Pancreas (tissue), 10 donors: ENCODE data around the gene DCTN5. TPM values are rescaled to one million over a fixed set of nuclear protein-coding genes. Genes with fewer than 3 reads are reported as not detected.

Experiments
- ATAC-seq, 4 donors: fragments of 200-7000 bp; cut with Tn5 transposase; one replicate each; pipeline versions ENCODE4 v1.8.0 to v1.9.1; 2020; ENCODE audit warnings: mild to moderate bottlenecking in 4 of 4, moderate library complexity in 4 of 4
- DNase-seq, 6 donors: peaks; one replicate each; pipeline ENCODE4 v3.0.0-alpha.2; 2020
- FAIRE-seq: peaks from 2 replicates; lab custom pipeline; 2012; peaks lifted over from hg19 to GRCh38; lab: Jason Lieb, UNC
- H3K27ac ChIP-seq, 4 donors: fragments of 200-600 bp; sonication (generic); 1 replicate in 3 of 4; 2 replicates in 1 of 4; pipeline versions ENCODE4 v1.5.0 to v1.8.0; 2020
- H3K27me3 ChIP-seq, 4 donors: fragments of 200-600 bp; one replicate each; pipeline ENCODE4 v1.8.0; 2021
- H3K36me3 ChIP-seq, 3 donors: fragments of 200-600 bp; sonication (generic) in 1 of 3; one replicate each; pipeline versions ENCODE4 v1.5.0 to v1.8.0; 2020 to 2021
- H3K4me1 ChIP-seq, 3 donors: fragments of 200-600 bp; one replicate each; pipeline ENCODE4 v1.8.0; 2021
- H3K4me3 ChIP-seq, 4 donors: fragments of 200-600 bp; sonication (generic) in 2 of 4; one replicate each; pipeline versions ENCODE4 v1.5.0 to v1.8.0; 2020 to 2021
- H3K9me3 ChIP-seq, 4 donors: fragments of 200-600 bp; one replicate each; pipeline ENCODE4 v1.8.0; 2021
- CTCF ChIP-seq, 4 donors: fragments of 200-600 bp; sonication (generic) in 3 of 4; IDR thresholded peaks; one replicate each; pipeline versions ENCODE4 v1.5.0 to v1.8.0; 2021; ENCODE audit warnings: antibody characterized with exemption in 4 of 4
- WGBS, 2 donors: extraction: QIAGEN DNeasy Blood & Tissue Kit; methylation state at CpG; one replicate each; pipeline ENCODE4 v1.1.7; 2013; 5-methylcytosine and 5-hydroxymethylcytosine counted together
- intact Hi-C, 3 donors: fragments of 100-400 bp; cut with DNase I; formaldehyde crosslinking; loops; one replicate each; pipeline versions ENCODE4 v1.11.1 to v1.14.2; 2022
- polyA plus RNA-seq, 2 donors: library from polyadenylated mRNA; stranded (reverse); fragments of 200-250 nt; gene quantifications; one replicate each; pipeline ENCODE4 v1.2.3, GENCODE V29; 2013
- total RNA-seq, 6 donors: library from RNA; stranded (reverse); fragmentation: NEBNext Ultra II Directional in 4 of 6; extraction: Animal tissue kit (Norgen Biotek cat#: 25700) in 4 of 6; gene quantifications; one replicate each; pipeline versions ENCODE4 v1.2.1 to v1.2.4, GENCODE V29; 2021 to 2023
- donor health status: healthy with polysubstance abuse.
- donor health status: DM: no; HTN: no; CAD: no; lungs with moderate emphysema.
- donor health status: DM: no; HTN: no; CAD: no.
- donor health status: control.
- donor health status: control.
- donor health status: Bipolar disorder and iron deficiency.
- donor health status: DM: yes; HTN: yes; CAD: no.
- donor health status: DM: no; HTN: no; CAD: no.
- donor health status: DM: no; HTN: no; CAD: no.
- donor health status: DM: yes; HTN: yes; CAD: no.

DCTN5 gene
- total and polyA plus RNA-seq, 8 donors = 5.7 to 29.5 (median 22.3) TPM

GRCh38 chr16:23724096-23724784 lies 83.0 kb downstream of the DCTN5 start:
- intact Hi-C loops = no loop called here
- peaks cover 0 to 4% (median 0%) of the 10 kb centered on the region in 4 donors for H3K27me3 ChIP-seq
- no peaks in the 10 kb centered on the region for H3K9me3 ChIP-seq
- H3K27ac ChIP-seq = no peak overlapping the region
- no peak overlapping the region for H3K4me3 ChIP-seq
- ATAC-seq = no peak
- FAIRE-seq = no peak
- H3K36me3 ChIP-seq = no peaks in the 10 kb centered on the region
- TF ChIP-seq CTCF (IDR thresholded peaks at IDR 0.05) = no peak
- 55 to 62% methylated on average over 8 of the region's 8 CpGs for WGBS, 2 donors
- no peaks in the 10 kb centered on the region for H3K4me1 ChIP-seq
- DNase-seq = no peak

- DNase-seq = no peak
- Histone ChIP-seq H3K36me3 (no peaks in the 10 kb centered on the region), H3K27ac (no peak overlapping the region), H3K27me3 (peaks cover 0 to 4% (median 0%) of the 10 kb centered on the region in 4 donors), H3K4me3 (no peak overlapping the region), H3K9me3 (no peaks in the 10 kb centered on the region), H3K4me1 (no peaks in the 10 kb centered on the region)
- WGBS, 2 donors = 47 to 56% methylated on average over 3 of the region's 3 CpGs
- intact Hi-C loops = no loop called here
- FAIRE-seq = no peak
- ATAC-seq = no peak
- no peak for TF ChIP-seq CTCF (IDR thresholded peaks at IDR 0.05)
Observed at GRCh38 chr16:23724785-23725131, 83.5 kb downstream of the DCTN5 start.

DNA sequence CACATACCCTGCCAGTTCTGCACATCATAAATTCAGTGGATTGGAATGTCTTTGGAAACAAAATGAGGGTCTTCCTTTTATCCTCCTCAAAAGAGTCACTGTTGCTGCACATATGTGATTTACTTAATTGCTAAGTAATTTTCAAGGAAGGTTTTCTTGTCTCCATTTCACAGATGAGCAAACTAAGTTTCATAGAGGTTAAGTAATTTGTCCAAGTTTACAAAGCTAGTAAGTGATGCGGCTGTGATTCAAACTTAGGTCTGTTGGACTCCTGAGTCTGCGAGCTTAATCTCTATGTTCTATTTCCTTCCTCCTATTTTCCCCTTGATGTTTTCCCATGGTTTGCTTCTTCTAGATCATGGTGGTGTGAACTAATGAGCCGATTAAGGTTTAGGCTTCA lies 85.4 kb downstream of the DCTN5 start:
- Histone ChIP-seq H3K27ac (no peak overlapping the region), H3K4me3 (no peak overlapping the region), H3K4me1 (no peaks in the 10 kb centered on the region), H3K27me3 (peaks cover 0 to 4% (median 0%) of the 10 kb centered on the region in 4 donors), H3K9me3 (no peaks in the 10 kb centered on the region), H3K36me3 (no peaks in the 10 kb centered on the region)
- FAIRE-seq (no peak), DNase-seq (no peak), ATAC-seq (no peak)
- TF ChIP-seq CTCF (IDR thresholded peaks at IDR 0.05) = no peak
- WGBS, 2 donors = 80 to 87% methylated on average over 3 of the region's 3 CpGs
- intact Hi-C loops = no loop called here

Other genes starting within 250 kb of the DCTN5 start
- 10 to 100 TPM in 1 of 6 donors, 1 to 10 TPM in 5; 5.9 to 13.6 (median 8.0) TPM for gene COG7, start 188.3 kb upstream of the DCTN5 start, total RNA-seq
- 10 to 100 TPM; 21.8 to 34.0 TPM for gene COG7, start 188.3 kb upstream of the DCTN5 start, polyA plus RNA-seq
- gene GGA2, start 131.0 kb upstream of the DCTN5 start, total RNA-seq = 10 to 100 TPM; 47.4 to 93.3 (median 83.2) TPM
- gene GGA2, start 131.0 kb upstream of the DCTN5 start, polyA plus RNA-seq = 10 to 100 TPM; 42.4 to 53.3 TPM
- gene EARS2, start 84.1 kb upstream of the DCTN5 start, total RNA-seq = 10 to 100 TPM in 4 of 6 donors, 1 to 10 TPM in 2; 8.2 to 11.2 (median 10.9) TPM
- 10 to 100 TPM in 1 of 2 donors, 1 to 10 TPM in 1; 9.1 to 11.6 TPM for gene EARS2, start 84.1 kb upstream of the DCTN5 start, polyA plus RNA-seq
- gene UBFD1, start 83.7 kb upstream of the DCTN5 start, total RNA-seq = 10 to 100 TPM; 15.6 to 38.2 (median 20.4) TPM
- gene UBFD1, start 83.7 kb upstream of the DCTN5 start, polyA plus RNA-seq = 1 to 10 TPM; 5.9 to 8.7 TPM
- 10 to 100 TPM; 19.2 to 37.4 (median 30.1) TPM for gene NDUFAB1, start 45.1 kb upstream of the DCTN5 start, total RNA-seq
- gene NDUFAB1, start 45.1 kb upstream of the DCTN5 start, polyA plus RNA-seq = 10 to 100 TPM; 37.1 to 82.3 TPM
- 1 to 10 TPM; 2.3 to 6.8 (median 4.3) TPM for gene PALB2, start 156 bp upstream of the DCTN5 start, total RNA-seq
- 1 to 10 TPM; 3.5 to 5.4 TPM for gene PALB2, start 156 bp upstream of the DCTN5 start, polyA plus RNA-seq
- gene PLK1, start 37.4 kb downstream of the DCTN5 start, total RNA-seq = 1 to 10 TPM in 4 of 6 donors, under 1 TPM in 2; 0.31 to 2.7 (median 1.1) TPM
- 1 to 10 TPM; 1.6 to 2.4 TPM for gene PLK1, start 37.4 kb downstream of the DCTN5 start, polyA plus RNA-seq
- gene ERN2, start 71.8 kb downstream of the DCTN5 start, total RNA-seq = 1 to 10 TPM in 4 of 6 donors, under 1 TPM in 2; 0.20 to 3.9 (median 1.6) TPM
- 1 to 10 TPM; 1.9 to 4.7 TPM for gene ERN2, start 71.8 kb downstream of the DCTN5 start, polyA plus RNA-seq
- gene CHP2, start 113.6 kb downstream of the DCTN5 start, total RNA-seq = not detected
- gene CHP2, start 113.6 kb downstream of the DCTN5 start, polyA plus RNA-seq = not detected
- gene PRKCB, start 194.5 kb downstream of the DCTN5 start, total RNA-seq = 1 to 10 TPM in 3 of 6 donors, under 1 TPM in 3; 0.19 to 4.3 (median 1.0) TPM
- gene PRKCB, start 194.5 kb downstream of the DCTN5 start, polyA plus RNA-seq = under 1 TPM; 0.19 to 0.30 TPM